Testis (tissue), 3 donors: ENCODE measurements around the gene TBC1D22A. TPM values are rescaled to one million over a fixed set of nuclear protein-coding genes. Genes with fewer than 3 reads are reported as not detected.

Experiments used
- DNase-seq: peaks from one replicate; pipeline ENCODE4 v3.0.0-alpha.2; 2019
- H3K27ac ChIP-seq, 2 donors: fragments of 200-600 bp; sonication (generic); one replicate each; pipeline ENCODE4 v1.5.1; 2019
- H3K27me3 ChIP-seq: fragments of 200-600 bp; sonication (generic); one replicate; pipeline ENCODE4 v1.5.1; 2019
- H3K36me3 ChIP-seq: fragments of 200-600 bp; sonication (generic); one replicate; pipeline ENCODE4 v1.5.1; 2017; ENCODE audit warnings: low read depth; ENCODE audit errors: missing control alignments
- H3K4me1 ChIP-seq: fragments of 200-600 bp; sonication (generic); one replicate; pipeline ENCODE4 v1.5.1; 2019
- H3K4me3 ChIP-seq, 2 donors: fragments of 200-600 bp; sonication (generic); one replicate each; pipeline ENCODE4 v1.5.1; 2017 to 2019
- H3K9me3 ChIP-seq: fragments of 200-600 bp; sonication (generic); one replicate; pipeline ENCODE4 v1.5.1; 2017
- CTCF ChIP-seq, 3 experiments: fragments of 450-650 bp in 2 of 3; fragments of 200-600 bp in 1 of 3; sonication (generic) in 1 of 3; IDR thresholded peaks; one replicate each; pipeline ENCODE4 v1.5.1; 2016 to 2019; ENCODE audit warnings: antibody characterized with exemption in 3 of 3, mild to moderate bottlenecking in 2 of 3, moderate library complexity in 1 of 3
- POLR2A ChIP-seq: fragments of 450-650 bp; IDR thresholded peaks from one replicate; pipeline ENCODE4 v1.6.1; 2017; ENCODE audit warnings: antibody characterized with exemption, mild to moderate bottlenecking, moderate library complexity
- WGBS, 2 donors: methylation state at CpG; one replicate each; pipeline ENCODE4 v1.1.5; 2018; 5-methylcytosine and 5-hydroxymethylcytosine counted together
- intact Hi-C: fragments of 100-400 bp; cut with DNase I; formaldehyde crosslinking; loops from one replicate; pipeline ENCODE4 v1.15.1; 2023; ENCODE audit warnings: low total_unique reads
- polyA plus RNA-seq: library from polyadenylated mRNA; stranded (reverse); fragments of 350-450 nt; fragmentation: Illumina TruSeq; extraction: RNeasy Lipid Tissue Mini Kit (QIAGEN cat#74804); gene quantifications from one replicate; pipeline ENCODE4 v1.2.3, GENCODE V29; 2014; ENCODE audit warnings: low read depth, low replicate concordance; ENCODE audit not compliant: insufficient read depth
- total RNA-seq, 2 donors: library from RNA; depleted of rRNA; stranded (reverse); fragments of >200 nt; gene quantifications; one replicate each; pipeline ENCODE4 v1.2.3, GENCODE V29; 2016

Gene TBC1D22A
- total and polyA plus RNA-seq, 3 donors from 2014 or later = 16.6 to 32.8 (median 28.5) TPM

- Histone ChIP-seq H3K27ac (no peak overlapping the region), H3K4me1 (no peaks in the 10 kb centered on the region), H3K4me3 (no peak overlapping the region), H3K27me3 (no peaks in the 10 kb centered on the region), H3K36me3 (no peaks in the 10 kb centered on the region), H3K9me3 (no peaks in the 10 kb centered on the region)
- intact Hi-C loops = no loop called here
- 86 to 90% methylated on average over 8 to 16 of the region's 16 CpGs for WGBS, 2 donors
- DNase-seq = no peak
- no peak for TF ChIP-seq CTCF (IDR thresholded peaks at IDR 0.05)
- TF ChIP-seq POLR2A = no peak
These were observed 99.3 kb downstream of the TBC1D22A start for GRCh38 chr22:46861468-46862367.

GRCh38 chr22:46862418-46863324, 100.2 kb downstream of the TBC1D22A start:
- no peaks in the 10 kb centered on the region for H3K9me3 ChIP-seq
- TF ChIP-seq POLR2A = no peak
- no peak for TF ChIP-seq CTCF (IDR thresholded peaks at IDR 0.05)
- no peaks in the 10 kb centered on the region for H3K4me1 ChIP-seq
- no peaks in the 10 kb centered on the region for H3K27me3 ChIP-seq
- WGBS, 2 donors = 94 to 95% methylated on average over 17 of the region's 17 CpGs
- no peak overlapping the region for H3K4me3 ChIP-seq
- DNase-seq = no peak
- no peak overlapping the region for H3K27ac ChIP-seq
- H3K36me3 ChIP-seq = no peaks in the 10 kb centered on the region
- intact Hi-C loops = no loop called here

- no peak overlapping the region for H3K4me3 ChIP-seq
- WGBS, 2 donors = 86 to 89% methylated on average over 6 of the region's 6 CpGs
- intact Hi-C loops = no loop called here
- TF ChIP-seq CTCF (IDR thresholded peaks at IDR 0.05) (no peak), POLR2A (no peak)
- no peaks in the 10 kb centered on the region for H3K4me1 ChIP-seq
- H3K27ac ChIP-seq = no peak overlapping the region
- no peak for DNase-seq
- no peaks in the 10 kb centered on the region for H3K27me3 ChIP-seq
- no peaks in the 10 kb centered on the region for H3K36me3 ChIP-seq
- H3K9me3 ChIP-seq = no peaks in the 10 kb centered on the region
These were observed 101.3 kb downstream of the TBC1D22A start for GRCh38 chr22:46863794-46864193.

- H3K9me3 ChIP-seq = no peaks in the 10 kb centered on the region
- WGBS, 2 donors = 86 to 87% methylated on average over 6 to 10 of the region's 10 CpGs
- intact Hi-C loops = no loop called here
- H3K27me3 ChIP-seq = no peaks in the 10 kb centered on the region
- no peak for DNase-seq
- no peaks in the 10 kb centered on the region for H3K36me3 ChIP-seq
- H3K4me1 ChIP-seq = no peaks in the 10 kb centered on the region
- TF ChIP-seq POLR2A = no peak
- TF ChIP-seq CTCF (IDR thresholded peaks at IDR 0.05) = no peak
- H3K27ac ChIP-seq = no peak overlapping the region
- H3K4me3 ChIP-seq = no peak overlapping the region
These were observed 102.0 kb downstream of the TBC1D22A start for GRCh38 chr22:46864314-46865051.
